GM19324 (cell line): ENCODE results near the gene NEURL1B.

Source experiments
- ATAC-seq: cut with Tn5 transposase; IDR thresholded peaks from one replicate; pipeline ENCODE4 v1.9.1; 2021; ENCODE audit warnings: mild to moderate bottlenecking, moderate library complexity; ENCODE audit not compliant: unreplicated experiment, low FRiP score

Gene NEURL1B

DNA sequence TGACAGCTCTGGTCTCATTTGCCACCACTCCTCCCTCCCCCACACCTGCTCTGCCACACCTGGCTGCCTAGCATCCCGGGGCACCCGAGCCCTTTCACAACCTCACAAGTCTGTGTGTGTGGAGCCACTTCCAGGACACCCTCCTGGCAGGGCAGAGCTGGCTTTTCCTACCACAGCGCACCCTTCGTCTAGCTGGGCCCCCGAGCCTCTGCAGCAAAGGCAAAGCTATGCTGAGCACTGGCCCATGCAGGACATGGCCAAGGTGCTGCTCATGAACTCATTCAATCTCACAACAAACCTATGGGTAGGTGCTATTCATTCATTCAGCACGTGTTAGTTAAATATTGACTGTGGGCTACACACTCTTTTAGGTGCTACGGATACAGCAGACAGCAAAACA lies 86.5 kb downstream of the NEURL1B start:
- ATAC-seq = no peak

DNA sequence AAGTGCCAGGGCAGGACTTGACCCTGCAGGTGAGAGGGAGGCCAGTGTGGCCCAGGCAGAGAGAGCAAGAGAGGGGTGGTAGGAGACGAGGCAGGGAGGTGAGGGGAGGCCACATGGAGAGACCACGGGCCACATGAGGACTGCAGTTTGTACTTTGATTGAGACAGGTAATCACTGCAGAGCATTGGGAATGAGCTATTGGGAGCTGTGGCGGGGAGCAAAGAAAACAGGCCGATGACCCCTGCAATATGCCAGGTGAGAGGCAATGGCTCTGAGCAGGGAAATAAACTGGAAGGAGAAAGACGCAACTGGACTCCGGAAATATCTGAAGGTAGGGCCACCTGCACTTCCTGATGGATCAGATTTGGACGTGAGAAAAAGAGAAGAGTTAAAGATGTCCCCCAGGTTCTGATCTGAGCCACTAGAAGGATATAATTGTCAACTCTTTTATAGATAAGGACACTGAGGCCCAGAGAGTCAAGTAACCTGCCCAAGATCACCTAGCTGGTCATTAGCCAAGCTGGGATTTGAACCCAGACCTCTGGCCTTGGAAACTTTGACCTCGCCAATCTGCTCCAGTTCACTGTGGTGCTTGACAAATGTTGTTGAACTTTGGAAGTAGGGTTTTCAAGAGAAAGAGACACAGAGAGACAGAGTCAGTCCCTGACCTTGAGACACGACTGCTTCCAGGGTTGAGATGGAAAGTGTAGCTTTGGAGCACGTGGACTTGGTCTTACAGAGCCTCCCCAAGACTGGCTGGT lies 87.6 kb downstream of the NEURL1B start:
- no peak for ATAC-seq

DNA sequence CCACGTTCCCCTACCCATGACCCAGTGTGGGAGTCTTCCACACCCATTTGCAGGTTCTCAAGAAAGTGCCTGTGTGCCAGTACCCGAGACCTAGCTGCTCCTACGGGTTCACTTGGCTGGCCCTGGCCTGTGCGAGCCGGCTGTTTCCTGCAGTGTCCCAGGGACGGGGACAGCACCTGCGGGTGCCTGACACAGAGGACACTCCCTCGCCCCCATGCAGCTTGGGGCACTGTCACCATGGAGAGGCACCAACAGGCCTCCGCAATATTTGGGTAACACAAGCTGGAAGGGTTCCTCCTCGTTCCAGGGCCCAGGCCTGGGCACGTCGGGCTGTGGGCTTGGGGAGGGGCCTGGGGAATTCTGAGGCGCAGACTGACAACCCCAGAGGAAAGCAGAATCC lies 88.5 kb downstream of the NEURL1B start:
- no peak for ATAC-seq

DNA sequence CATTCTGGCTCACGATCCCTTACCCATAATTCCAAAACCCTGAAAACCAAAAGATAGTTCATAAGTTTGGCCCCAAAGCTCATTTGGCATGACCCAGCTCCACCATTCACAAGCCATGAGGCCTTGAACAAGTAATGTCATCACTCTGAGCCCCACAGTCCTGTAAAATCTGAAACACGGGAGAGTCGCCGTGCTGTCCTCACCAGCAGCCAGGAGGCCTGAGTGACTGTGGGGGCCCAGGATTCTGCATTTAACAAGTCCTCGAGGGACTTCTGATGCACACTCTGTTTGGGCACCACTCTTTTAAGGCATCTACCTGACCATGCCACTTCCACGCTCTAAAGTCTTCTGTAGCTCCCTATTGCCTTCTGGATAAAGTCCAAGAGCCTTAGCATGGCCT lies 89.2 kb downstream of the NEURL1B start:
- no peak for ATAC-seq

DNA sequence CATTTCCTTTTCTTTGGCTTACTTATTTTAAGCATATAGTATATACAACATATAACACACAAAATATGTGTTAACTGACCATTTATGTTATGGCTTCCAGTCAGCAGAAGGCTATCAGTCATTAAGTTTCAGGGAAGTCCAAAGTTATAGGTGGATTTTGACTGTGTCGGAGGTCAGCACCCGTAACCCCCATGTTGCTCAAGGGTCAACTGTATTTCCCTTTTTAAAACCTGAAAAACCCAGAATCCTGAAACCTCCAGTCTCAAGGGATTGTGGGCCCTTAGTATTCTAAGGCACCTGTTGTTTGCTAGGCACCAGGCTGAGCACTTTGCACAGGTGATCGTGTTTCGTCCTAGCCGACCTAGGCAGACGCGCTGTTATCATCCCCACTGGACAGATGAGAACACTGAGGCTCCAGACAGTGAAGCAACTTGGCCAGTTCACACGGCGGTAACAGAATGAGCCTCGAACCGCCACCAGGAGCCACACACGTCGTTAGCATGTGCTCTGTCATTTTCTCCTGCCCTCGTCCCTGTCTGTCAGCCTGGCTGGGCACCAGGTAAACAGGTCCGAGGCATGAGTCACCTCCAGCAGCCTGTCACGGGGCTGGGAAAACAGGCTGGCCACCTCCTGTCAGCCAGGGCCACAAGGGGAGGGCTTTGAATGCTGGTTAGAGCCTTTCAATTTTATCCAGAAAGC lies 90.1 kb downstream of the NEURL1B start:
- no peak for ATAC-seq

DNA sequence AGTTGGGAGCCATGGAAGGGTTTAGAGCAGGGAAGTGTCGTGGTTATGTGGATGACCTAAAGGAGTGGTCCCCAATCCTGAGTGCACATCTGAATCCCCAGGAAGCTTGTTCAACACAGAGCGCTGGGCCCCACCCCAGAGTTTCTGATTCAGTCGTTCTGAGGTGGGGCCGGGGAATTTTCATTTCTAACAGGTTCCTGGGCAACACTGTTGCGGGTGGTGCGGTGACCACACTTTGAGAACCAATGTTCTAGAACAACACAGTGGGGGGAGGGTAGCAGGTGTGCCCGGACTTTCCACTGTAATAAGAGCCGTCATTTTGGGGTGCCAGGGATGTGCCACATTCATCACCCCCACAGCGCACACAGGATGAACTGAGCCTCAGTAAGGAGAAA lies 90.6 kb downstream of the NEURL1B start:
- no peak for ATAC-seq

DNA sequence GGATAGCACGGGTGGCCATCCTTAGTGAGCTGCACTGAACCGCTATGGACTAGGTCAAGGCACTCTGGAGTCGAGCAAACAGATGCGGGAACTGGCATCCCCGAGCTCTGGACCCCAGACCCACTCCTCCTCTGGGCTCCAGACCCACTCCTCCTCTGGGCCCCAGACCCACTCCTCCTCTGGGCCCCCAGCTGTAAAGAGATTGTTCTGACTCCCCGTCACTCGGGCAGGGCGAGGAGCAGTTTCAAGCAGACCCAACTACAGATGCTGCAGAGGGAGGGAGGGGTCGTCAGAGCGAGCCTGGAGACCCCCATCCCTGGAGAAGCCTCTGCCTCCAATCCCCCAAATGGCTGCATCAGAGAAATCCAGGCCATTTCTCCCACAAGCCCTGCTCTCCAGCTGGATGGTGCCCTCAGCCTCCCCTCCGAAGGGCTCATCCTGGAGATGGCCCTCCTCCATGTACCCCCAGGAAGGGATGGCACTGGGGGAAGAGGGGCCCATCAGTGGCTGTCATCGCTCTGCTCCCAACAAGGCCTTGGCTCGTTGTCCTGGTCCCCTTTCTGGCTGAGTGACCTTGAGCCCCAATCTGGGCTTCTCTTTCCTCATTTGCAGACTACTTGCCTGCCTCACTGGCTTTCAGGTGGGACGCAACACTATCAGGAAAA lies 91.3 kb downstream of the NEURL1B start:
- no peak for ATAC-seq

DNA sequence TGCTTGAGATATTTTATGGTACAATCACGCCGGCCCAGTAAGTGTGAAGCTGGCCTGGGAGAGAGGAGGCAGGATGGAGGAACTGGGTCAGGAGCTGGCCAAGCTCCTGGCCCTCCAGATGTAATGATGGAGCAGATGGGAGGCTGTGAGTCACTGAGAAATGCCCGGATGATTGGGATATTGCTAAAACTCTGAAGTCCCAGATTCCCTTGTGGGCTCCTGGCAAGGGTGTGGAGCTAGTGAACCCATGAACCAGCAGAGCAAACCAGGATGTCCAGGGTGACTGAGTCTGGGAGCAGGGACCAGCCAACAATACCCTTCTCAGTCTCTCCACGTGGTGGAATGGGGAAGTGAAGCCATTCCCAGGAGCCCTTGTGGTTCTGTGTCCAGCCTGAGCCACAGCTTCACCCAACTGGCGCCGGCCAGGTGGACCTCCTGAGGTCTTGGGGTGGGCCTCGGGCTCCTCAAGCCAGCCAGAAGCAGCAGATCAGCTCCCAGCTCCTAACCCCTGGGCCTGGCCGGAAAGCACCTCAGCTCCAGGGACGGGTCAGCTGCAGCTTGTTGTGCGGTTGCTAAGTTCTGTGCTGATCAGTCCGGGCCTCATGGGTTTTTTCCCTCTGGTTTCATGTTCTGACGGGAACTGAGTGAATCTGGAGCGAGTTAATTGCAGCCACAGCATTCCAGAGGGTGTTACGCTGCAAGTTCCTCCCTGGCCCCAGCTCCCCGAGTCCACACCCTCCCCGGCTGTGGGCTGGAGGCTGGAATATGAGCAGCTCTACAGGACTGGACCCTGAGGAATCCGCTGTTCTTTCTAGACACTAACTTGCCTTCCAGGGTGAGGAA lies 92.3 kb downstream of the NEURL1B start:
- no peak for ATAC-seq

DNA sequence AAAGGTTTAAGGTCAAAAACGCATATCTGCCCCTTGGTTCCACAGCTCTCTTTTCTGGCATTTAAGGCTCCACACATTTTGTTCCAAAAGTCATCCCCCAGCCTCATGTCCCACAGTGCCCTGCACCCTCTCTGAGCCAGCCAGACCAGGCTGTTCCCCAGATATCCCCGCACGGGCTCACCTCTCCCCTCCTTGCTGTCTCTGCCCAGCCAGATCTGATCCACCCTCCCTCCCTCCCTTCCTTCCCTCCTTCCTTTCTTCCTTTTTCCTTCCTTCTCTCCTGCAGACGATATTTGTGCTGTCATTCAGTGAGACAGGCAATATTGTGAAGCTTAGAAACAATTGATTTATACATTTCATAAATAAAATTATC lies 92.9 kb downstream of the NEURL1B start:
- no peak for ATAC-seq

DNA sequence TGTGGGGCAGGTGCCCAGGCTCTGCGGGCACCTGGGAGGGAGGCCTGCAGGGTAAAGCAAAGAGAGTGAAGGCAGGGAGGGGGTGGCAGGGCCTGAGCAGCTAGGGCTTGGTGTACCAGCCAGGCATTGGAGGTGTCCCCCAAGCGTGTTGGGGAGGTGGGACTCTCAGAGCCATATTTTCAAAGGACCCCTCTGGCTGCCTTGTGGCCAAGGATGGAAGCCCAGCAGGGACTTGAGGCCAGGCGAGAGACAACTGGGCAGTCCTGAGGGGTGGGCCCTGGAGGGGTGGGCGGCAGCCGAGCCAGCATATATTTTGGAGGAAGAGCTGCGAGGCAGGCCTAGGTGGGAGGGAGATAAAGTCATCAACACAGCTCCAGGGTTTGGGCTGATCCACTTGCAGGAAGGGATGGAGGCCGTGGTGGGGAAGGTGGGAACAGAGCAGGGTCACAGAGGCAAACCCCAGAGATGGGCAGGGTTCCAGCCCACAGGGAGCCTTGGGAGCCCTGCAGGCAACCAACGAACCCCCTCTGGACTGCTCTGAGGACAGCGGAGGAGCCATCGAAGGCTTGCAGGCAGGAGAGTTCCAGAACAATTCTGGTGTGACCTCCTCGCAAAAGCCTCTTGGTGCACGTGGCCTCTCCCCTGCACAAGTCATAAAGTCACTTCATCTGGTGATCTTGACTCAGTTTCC lies 94.2 kb downstream of the NEURL1B start:
- no peak for ATAC-seq

DNA sequence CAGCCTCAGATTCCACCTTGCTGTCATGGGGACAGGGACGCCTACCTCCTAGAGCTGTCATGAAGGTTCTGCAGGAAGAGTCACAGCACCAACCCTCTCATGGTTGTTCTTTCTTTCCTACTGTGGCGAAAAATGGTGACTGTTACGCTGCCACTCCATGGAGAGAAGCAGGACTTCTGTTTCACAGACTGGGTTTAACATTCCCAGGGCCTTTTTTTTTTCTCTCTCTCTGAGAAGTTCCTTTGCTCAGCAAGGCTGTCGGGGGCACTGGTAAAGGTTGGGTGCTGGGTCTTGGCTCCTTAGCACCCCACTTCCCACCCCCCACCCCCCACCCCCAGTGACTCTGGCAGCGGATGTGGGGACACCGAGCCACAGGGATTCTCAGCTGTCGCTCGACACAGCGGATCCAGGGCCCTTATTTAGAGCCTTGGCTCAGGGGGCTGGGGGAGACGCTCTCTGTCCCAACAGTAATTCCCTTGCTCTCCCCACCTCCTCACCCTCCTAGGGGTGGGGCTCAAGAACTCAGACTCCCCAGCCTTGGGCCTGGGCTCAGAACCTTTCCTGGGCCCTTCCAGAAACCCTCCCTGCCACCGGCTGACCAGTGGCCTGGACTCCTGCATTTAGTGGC lies 95.6 kb downstream of the NEURL1B start:
- no peak for ATAC-seq

DNA sequence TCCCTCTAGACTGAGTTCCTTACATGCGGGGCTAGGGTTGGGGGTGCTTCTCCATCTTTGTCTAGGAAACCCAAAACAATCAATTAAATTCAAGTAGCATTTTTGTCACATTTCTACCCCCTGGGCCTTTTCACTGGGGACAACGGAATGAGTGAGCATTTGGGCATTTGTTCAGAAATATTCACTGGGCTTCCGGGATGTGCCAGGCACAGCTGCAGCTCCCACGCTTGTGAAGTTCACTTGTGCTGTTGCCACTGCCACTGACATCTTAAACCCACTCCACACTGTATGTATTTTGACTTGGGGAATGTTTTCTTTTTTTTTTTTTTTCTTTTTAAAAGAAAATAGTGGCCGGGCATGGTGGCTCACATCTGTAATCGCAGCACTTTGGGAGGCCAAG lies 98.3 kb downstream of the NEURL1B start:
- ATAC-seq = no peak

DNA sequence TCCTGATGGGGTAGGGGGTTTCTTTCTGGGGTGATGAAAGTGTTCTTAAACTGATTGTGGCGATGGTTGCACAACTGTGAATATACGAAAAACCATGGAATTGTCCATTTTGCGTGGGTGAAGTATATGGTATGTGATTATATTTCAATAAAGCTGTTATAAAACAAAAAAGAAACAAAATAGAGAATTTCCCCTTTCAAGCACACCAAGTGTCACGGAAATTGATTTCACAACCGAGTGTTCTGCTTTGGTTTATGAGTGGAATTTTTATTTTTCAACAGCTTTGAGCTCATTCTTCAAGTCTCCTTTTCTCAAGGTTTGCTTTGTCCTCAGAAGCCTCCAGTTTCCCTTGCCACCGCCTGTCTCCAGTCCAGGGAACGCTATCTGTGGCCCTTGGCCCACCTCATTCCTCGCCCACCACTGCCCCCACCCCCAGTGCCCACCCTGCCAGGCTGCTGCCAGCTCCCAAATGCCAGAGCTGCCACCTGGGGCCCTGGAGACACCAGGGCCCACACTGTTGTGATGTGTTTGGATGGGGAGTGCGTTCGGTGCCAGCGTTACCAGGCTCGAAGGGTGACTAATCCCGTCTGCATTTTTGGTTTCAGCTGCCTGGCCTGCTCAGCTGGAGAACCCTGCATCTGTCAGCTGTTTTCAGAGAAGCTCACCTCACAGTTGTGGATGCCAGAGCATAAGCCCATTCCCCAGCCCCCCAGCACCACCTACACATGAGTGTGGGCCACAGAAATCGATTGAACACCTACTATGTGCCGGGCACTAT lies 99.6 kb downstream of the NEURL1B start:
- no peak for ATAC-seq
